D721Med (cell line): ENCODE data around the gene DSG2.

Experiments used
- DNase-seq: peaks from one replicate; pipeline ENCODE4 v3.0.0; 2011; ENCODE audit warnings: low spot score; ENCODE audit not compliant: insufficient read length
- FAIRE-seq: peaks from 2 replicates; lab custom pipeline; 2011; peaks lifted over from hg19 to GRCh38; lab: Jason Lieb, UNC
- CTCF ChIP-seq: IDR thresholded peaks from 2 replicates; pipeline ENCODE4 v1.5.1; 2012; ENCODE audit warnings: mild to moderate bottlenecking, control low read depth; ENCODE audit not compliant: insufficient read depth; ENCODE audit errors: missing control alignments

Gene DSG2

GRCh38 chr18:31483396-31483795 lies 14.6 kb upstream of the DSG2 start:
- no peak for TF ChIP-seq CTCF
- FAIRE-seq (peak; percentile 46), DNase-seq (no peak)

- no peak for FAIRE-seq
- TF ChIP-seq CTCF: no peak
- no peak for DNase-seq
Measured at GRCh38 chr18:31484461-31484860, 13.5 kb upstream of the DSG2 start.

GRCh38 chr18:31486165-31486564 lies 11.8 kb upstream of the DSG2 start:
- DNase-seq: no peak
- no peak for FAIRE-seq
- TF ChIP-seq CTCF: no peak

- no peak for TF ChIP-seq CTCF
- DNase-seq: no peak
- no peak for FAIRE-seq
Measured at GRCh38 chr18:31487246-31488015, 10.5 kb upstream of the DSG2 start.

- no peak for FAIRE-seq
- no peak for TF ChIP-seq CTCF
Measured at GRCh38 chr18:31489311-31489710, 8.7 kb upstream of the DSG2 start.

GRCh38 chr18:31490387-31490786 lies 7.6 kb upstream of the DSG2 start:
- FAIRE-seq: peak; percentile 16
- DNase-seq: no peak

More at GRCh38 chr18:31489311-31489710, 8.7 kb upstream of the DSG2 start:
- DNase-seq: no peak

More at GRCh38 chr18:31490387-31490786, 7.6 kb upstream of the DSG2 start:
- no peak for TF ChIP-seq CTCF
